Thyroid gland (tissue), 4 donors: ENCODE measurements around the gene DTNB. TPM values are rescaled to one million over a fixed set of nuclear protein-coding genes. Genes with fewer than 3 reads are reported as not detected.

Experiments used
- DNase-seq, 2 donors: peaks; one replicate each; pipeline ENCODE4 v3.0.0-alpha.2; 2019
- H3K27ac ChIP-seq, 3 donors: fragments of 200-600 bp; sonication (generic); 1 replicate in 2 of 3; 2 replicates in 1 of 3; pipeline ENCODE4 v1.5.1; 2016 to 2019; ENCODE audit warnings: mild to moderate bottlenecking in 1 of 3, moderate library complexity in 1 of 3
- H3K27me3 ChIP-seq: fragments of 200-600 bp; sonication (generic); one replicate; pipeline ENCODE4 v1.5.1; 2019
- H3K36me3 ChIP-seq, 2 donors: fragments of 200-600 bp; sonication (generic); one replicate each; pipeline ENCODE4 v1.5.1; 2016 to 2019
- H3K4me1 ChIP-seq, 2 donors: fragments of 200-600 bp; sonication (generic); one replicate each; pipeline ENCODE4 v1.5.1; 2017 to 2019
- H3K4me3 ChIP-seq, 3 donors: fragments of 200-600 bp; sonication (generic); replicated peaks in 1 of 3; 1 replicate in 2 of 3; 2 replicates in 1 of 3; pipeline ENCODE4 v1.5.1; 2016; ENCODE audit warnings: mild to moderate bottlenecking in 1 of 3
- H3K9me3 ChIP-seq: fragments of 200-600 bp; sonication (generic); one replicate; pipeline ENCODE4 v1.5.1; 2017
- POLR2A ChIP-seq, 2 donors: fragments of 450-650 bp; IDR thresholded peaks; one replicate each; pipeline ENCODE4 v1.6.1; 2017; ENCODE audit warnings: antibody characterized with exemption in 2 of 2, mild to moderate bottlenecking in 2 of 2, moderate library complexity in 1 of 2
- WGBS, 2 donors: methylation state at CpG; one replicate each; pipeline ENCODE4 v1.1.5; 2017; 5-methylcytosine and 5-hydroxymethylcytosine counted together
- intact Hi-C: fragments of 100-400 bp; cut with DNase I; formaldehyde crosslinking; loops from one replicate; pipeline ENCODE4 v1.15.1; 2023
- total RNA-seq, 4 donors: library from RNA; depleted of rRNA; stranded (reverse); fragments of >200 nt; gene quantifications; one replicate each; pipeline ENCODE4 v1.2.3, GENCODE V29; 2016
- TF ChIP-seq, protein P1 (sequence below), 6 experiments: fragments of 200-600 bp in 3 of 6; fragments of 450-650 bp in 3 of 6; sonication (generic) in 3 of 6; IDR thresholded peaks; one replicate each; pipeline ENCODE4 v1.5.1; 2016 to 2019; ENCODE audit warnings: antibody characterized with exemption in 6 of 6, mild to moderate bottlenecking in 2 of 6, inconsistent platforms in 1 of 6, moderate library complexity in 1 of 6

The DTNB gene
- total RNA-seq, 4 donors from 2014 or later = 38.9 to 75.2 (median 55.5) TPM

DNA sequence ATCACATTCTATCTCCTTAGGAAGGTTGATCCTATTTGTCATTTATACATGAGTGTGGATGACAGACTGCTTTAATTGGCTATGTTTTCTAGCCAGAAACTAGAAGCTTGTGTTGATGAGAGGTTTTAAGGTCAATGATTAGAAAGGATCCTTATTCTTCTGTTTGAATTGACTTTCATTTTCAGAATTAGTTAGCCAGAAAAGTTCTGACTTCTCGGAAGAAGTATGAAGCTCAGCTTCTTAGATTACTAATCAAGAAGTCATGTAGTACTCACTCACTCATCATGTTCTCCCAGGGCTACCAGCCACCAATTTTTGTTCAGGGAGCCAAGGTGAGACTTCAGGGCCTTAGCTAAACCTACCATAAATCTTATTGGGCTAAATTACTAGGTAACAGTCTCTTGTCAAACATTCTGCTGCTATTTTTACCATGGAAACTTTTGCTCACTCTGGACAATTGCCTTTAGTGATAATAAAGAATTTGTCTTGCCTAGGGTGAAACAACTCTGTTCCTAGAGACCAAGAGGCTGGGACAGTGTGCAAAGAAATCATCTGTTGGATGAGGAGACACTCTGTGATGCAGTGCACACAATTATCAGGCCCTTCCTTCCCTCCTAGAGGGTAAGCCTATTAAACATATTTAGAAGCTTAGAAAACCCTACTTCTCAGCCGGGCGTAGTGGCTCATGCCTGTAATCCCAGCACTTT is 220.0 kb downstream of the DTNB start:
- intact Hi-C loops = no loop called here
- no peaks in the 10 kb centered on the region for H3K27me3 ChIP-seq
- H3K27ac ChIP-seq = no peak overlapping the region
- H3K9me3 ChIP-seq = no peaks in the 10 kb centered on the region
- no peak overlapping the region for H3K4me3 ChIP-seq
- H3K36me3 ChIP-seq = no peaks in the 10 kb centered on the region
- 89 to 94% methylated on average over 3 of the region's 3 CpGs for WGBS, 2 donors
- no peak for TF ChIP-seq POLR2A (IDR thresholded peaks at IDR 0.05)
- TF ChIP-seq, protein P1, sequence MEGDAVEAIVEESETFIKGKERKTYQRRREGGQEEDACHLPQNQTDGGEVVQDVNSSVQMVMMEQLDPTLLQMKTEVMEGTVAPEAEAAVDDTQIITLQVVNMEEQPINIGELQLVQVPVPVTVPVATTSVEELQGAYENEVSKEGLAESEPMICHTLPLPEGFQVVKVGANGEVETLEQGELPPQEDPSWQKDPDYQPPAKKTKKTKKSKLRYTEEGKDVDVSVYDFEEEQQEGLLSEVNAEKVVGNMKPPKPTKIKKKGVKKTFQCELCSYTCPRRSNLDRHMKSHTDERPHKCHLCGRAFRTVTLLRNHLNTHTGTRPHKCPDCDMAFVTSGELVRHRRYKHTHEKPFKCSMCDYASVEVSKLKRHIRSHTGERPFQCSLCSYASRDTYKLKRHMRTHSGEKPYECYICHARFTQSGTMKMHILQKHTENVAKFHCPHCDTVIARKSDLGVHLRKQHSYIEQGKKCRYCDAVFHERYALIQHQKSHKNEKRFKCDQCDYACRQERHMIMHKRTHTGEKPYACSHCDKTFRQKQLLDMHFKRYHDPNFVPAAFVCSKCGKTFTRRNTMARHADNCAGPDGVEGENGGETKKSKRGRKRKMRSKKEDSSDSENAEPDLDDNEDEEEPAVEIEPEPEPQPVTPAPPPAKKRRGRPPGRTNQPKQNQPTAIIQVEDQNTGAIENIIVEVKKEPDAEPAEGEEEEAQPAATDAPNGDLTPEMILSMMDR (IDR thresholded peaks at IDR 0.05) = no peak
- peaks cover 6 to 7% of the 10 kb centered on the region in 2 donors for H3K4me1 ChIP-seq
- DNase-seq = no peak

DNA sequence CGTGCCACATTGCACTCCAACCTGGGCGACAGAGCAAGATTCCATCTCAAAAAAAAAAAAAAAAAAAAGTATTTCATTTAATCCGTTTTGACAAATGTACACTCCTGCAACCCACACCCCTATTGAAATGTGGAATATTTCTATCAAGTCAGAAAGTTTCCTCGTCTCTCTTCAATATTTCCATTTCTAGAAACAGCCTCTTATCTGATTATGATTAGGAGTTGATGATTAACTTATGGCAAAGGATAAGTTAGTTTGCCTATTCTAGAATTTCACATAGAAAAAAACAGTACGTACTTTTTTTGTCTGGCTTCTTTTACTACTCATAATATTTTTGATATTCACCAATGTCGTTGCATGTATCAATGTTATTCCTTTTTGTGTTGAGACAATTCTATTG is 224.6 kb downstream of the DTNB start:
- TF ChIP-seq, protein P1 (IDR thresholded peaks at IDR 0.05) = no peak
- TF ChIP-seq POLR2A (IDR thresholded peaks at IDR 0.05) = no peak
- intact Hi-C loops = no loop called here
- H3K27ac ChIP-seq = no peak overlapping the region
- H3K36me3 ChIP-seq = no peaks in the 10 kb centered on the region
- 95 to 96% methylated on average over 6 of the region's 6 CpGs for WGBS, 2 donors
- peaks cover 3 to 6% of the 10 kb centered on the region in 2 donors for H3K4me1 ChIP-seq
- no peak for DNase-seq
- no peak overlapping the region for H3K4me3 ChIP-seq
- H3K9me3 ChIP-seq = no peaks in the 10 kb centered on the region
- no peaks in the 10 kb centered on the region for H3K27me3 ChIP-seq

DNA sequence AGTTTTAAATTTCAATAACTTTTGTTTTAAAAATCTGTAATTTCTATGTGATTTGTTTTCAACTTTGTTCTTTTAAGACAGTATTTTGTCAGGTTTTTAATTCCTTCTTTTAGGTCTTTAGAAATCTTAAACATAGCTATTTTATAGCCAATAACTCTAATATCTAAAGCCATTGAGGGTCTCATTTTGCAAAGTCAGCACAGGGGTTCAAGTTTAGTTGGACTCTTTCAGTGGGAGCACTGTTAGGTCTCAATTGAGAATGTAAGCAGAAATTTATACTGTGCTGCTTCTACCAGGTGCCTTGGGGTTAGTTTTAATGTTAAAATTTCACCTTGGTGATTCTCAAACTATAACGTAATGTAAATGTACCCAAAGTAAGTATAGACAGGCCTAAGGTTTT is 226.4 kb downstream of the DTNB start:
- Histone ChIP-seq H3K27ac (no peak overlapping the region), H3K27me3 (no peaks in the 10 kb centered on the region), H3K4me1 (peaks cover 8 to 10% of the 10 kb centered on the region in 2 donors), H3K36me3 (no peaks in the 10 kb centered on the region), H3K9me3 (no peaks in the 10 kb centered on the region), H3K4me3 (no peak overlapping the region)
- WGBS, 2 donors = 97 to 100% methylated on average over 1 of the region's 1 CpG
- no peak for DNase-seq
- TF ChIP-seq, protein P1 (IDR thresholded peaks at IDR 0.05) = no peak
- no peak for TF ChIP-seq POLR2A (IDR thresholded peaks at IDR 0.05)
- intact Hi-C loops = no loop called here

DNA sequence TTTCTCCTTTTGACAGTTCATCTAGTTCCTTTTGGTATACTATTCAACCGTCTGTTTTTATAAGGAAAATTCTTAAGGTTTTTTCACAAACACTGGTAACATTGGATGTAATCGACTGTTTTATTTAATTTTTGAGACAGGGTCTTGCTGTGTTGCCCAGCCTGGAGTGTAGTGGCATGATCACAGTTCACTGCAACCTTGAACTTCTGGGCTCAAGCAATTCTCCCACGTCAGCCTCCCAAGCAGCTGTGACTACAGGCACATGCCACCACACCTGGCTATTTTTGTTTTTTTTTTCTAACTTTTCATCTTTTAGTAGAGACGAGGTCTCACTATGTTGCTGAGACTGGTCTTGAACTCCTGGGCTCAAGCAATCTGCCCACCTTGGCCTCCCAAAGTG is 227.3 kb downstream of the DTNB start:
- intact Hi-C loops = no loop called here
- H3K4me3 ChIP-seq = no peak overlapping the region
- DNase-seq = no peak
- H3K27ac ChIP-seq = no peak overlapping the region
- TF ChIP-seq POLR2A (IDR thresholded peaks at IDR 0.05) = no peak
- TF ChIP-seq, protein P1 (IDR thresholded peaks at IDR 0.05) = no peak
- H3K27me3 ChIP-seq = no peaks in the 10 kb centered on the region
- no peaks in the 10 kb centered on the region for H3K36me3 ChIP-seq
- 94 to 97% methylated on average over 4 of the region's 4 CpGs for WGBS, 2 donors
- H3K9me3 ChIP-seq = no peaks in the 10 kb centered on the region
- peaks cover 9 to 14% of the 10 kb centered on the region in 2 donors for H3K4me1 ChIP-seq

DNA sequence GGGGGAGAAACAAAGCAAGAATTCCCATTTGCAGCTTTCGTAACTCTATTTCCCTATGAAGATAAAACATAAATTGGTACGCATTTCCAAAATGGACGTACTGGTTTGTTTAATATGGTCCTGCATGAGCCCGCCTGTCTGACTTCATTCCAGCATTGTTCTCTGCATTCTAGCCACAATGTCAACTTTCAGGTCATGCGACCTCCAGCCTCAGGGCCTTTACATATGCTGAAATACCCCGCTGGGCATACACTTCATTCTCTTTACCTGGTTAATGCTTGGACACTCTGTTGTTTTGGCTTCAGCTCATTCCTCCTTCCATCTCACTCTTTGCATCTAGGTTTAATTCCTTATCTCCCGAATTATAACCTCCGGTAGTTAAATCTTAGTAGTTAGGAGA is 227.9 kb downstream of the DTNB start:
- TF ChIP-seq, protein P1 (IDR thresholded peaks at IDR 0.05) = no peak
- no peak for TF ChIP-seq POLR2A (IDR thresholded peaks at IDR 0.05)
- DNase-seq = no peak
- Histone ChIP-seq H3K27ac (peak overlapping the region in 1 of 3 donors; percentile 27), H3K27me3 (no peaks in the 10 kb centered on the region), H3K36me3 (no peaks in the 10 kb centered on the region), H3K4me1 (peaks cover 9 to 14% of the 10 kb centered on the region in 2 donors), H3K4me3 (no peak overlapping the region), H3K9me3 (no peaks in the 10 kb centered on the region)
- WGBS, 2 donors = 85% methylated on average over 8 of the region's 8 CpGs
- intact Hi-C loops = no loop called here
